ENCODE data around the gene KRT23. TPM values are rescaled to one million over a fixed set of nuclear protein-coding genes. Genes with fewer than 3 reads are reported as not detected.

Gene KRT23
- total and polyA plus RNA-seq, 2 experiments from 2014 or later: not detected

DNA sequence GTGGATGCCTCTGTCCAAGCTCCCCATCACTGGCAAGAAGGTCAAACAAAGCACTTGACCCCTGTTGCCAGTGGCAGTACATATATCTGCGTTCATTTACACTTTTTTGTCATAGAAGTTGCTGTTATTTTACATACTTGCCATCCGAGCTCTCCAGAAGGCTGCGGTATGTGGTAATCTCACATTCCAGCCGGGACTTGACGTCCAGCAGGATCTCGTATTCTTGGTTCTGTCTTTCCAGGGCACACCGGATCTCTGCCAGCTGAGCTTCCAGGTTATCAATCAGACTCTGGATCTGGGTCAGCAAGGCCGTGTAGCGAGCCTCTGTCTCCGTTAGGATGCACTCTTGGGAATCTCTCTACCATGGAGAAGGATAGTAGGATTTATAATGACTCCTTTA, 22.7 kb upstream of the KRT23 start:
- no peak for ATAC-seq

More for the DNA sequence above, 22.7 kb upstream of the KRT23 start:
- Mint-ChIP-seq H3K27me3 (ENCODE audit: insufficient read depth, low read depth, poor library complexity) (no peaks in the 10 kb centered on the region), H3K36me3 (ENCODE audit: low read depth) (no peaks in the 10 kb centered on the region), H3K4me1 (peaks cover 31% of the 10 kb centered on the region), H3K4me3 (no peak overlapping the region), H3K9me3 (no peaks in the 10 kb centered on the region; the same call in 2 of the 3 replicates), H3K27ac (no peak overlapping the region)
- Histone ChIP-seq H3K4me1 (ENCODE audit: insufficient read depth) (peaks cover 23% of the 10 kb centered on the region), H3F3A (replicated peaks; ENCODE audit: low read depth) (no peaks in the 10 kb centered on the region), H3K4me3 (no peak overlapping the region), H3K27me3 (ENCODE audit: insufficient read depth) (no peaks in the 10 kb centered on the region), H3K79me2 (replicated peaks; ENCODE audit: insufficient read depth) (no peaks in the 10 kb centered on the region), H3K4me2 (0 out of 2 replicates have a peak overlapping the region, but pooled peaks have one; percentile 35), H3K9me2 (ENCODE audit: insufficient read depth) (0 out of 2 replicates have a peak, but pooled peaks cover 3% of the 10 kb centered on the region), H3K36me3 (ENCODE audit: insufficient read depth) (no peaks in the 10 kb centered on the region), H2AFZ (peak overlapping the region; percentile 78; the same call in 1 of the 2 replicates), H4K20me1 (replicated peaks; ENCODE audit: insufficient read depth) (no peaks in the 10 kb centered on the region), H3K27ac (ENCODE audit: low read depth) (no peak overlapping the region)
- DNase-seq (ENCODE audit: low spot score): peak; percentile 17
- TF ChIP-seq ZNF331 (CRISPR knock-in tag; IDR thresholded peaks at IDR 0.05; ENCODE audit: low read depth) (no peak), CREB1 (CRISPR knock-in tag; IDR thresholded peaks at IDR 0.05; ENCODE audit: low read depth) (no peak), EZH2phosphoT487 (IDR thresholded peaks at IDR 0.05; ENCODE audit: unreplicated experiment) (no peak), POLR2AphosphoS5 (IDR thresholded peaks at IDR 0.05; ENCODE audit: low read depth) (no peak), JUNB (IDR thresholded peaks at IDR 0.05; ENCODE audit: unreplicated experiment) (no peak), ZNF114 (CRISPR knock-in tag; IDR thresholded peaks at IDR 0.05) (no peak), EZH2 (IDR thresholded peaks at IDR 0.05; ENCODE audit: low read depth, unreplicated experiment) (no peak), NANOG (IDR thresholded peaks at IDR 0.05; ENCODE audit: borderline replicate concordance) (no peak), STAT1 (IDR thresholded peaks at IDR 0.05; ENCODE audit: unreplicated experiment) (no peak)
- TF ChIP-seq, protein P1, sequence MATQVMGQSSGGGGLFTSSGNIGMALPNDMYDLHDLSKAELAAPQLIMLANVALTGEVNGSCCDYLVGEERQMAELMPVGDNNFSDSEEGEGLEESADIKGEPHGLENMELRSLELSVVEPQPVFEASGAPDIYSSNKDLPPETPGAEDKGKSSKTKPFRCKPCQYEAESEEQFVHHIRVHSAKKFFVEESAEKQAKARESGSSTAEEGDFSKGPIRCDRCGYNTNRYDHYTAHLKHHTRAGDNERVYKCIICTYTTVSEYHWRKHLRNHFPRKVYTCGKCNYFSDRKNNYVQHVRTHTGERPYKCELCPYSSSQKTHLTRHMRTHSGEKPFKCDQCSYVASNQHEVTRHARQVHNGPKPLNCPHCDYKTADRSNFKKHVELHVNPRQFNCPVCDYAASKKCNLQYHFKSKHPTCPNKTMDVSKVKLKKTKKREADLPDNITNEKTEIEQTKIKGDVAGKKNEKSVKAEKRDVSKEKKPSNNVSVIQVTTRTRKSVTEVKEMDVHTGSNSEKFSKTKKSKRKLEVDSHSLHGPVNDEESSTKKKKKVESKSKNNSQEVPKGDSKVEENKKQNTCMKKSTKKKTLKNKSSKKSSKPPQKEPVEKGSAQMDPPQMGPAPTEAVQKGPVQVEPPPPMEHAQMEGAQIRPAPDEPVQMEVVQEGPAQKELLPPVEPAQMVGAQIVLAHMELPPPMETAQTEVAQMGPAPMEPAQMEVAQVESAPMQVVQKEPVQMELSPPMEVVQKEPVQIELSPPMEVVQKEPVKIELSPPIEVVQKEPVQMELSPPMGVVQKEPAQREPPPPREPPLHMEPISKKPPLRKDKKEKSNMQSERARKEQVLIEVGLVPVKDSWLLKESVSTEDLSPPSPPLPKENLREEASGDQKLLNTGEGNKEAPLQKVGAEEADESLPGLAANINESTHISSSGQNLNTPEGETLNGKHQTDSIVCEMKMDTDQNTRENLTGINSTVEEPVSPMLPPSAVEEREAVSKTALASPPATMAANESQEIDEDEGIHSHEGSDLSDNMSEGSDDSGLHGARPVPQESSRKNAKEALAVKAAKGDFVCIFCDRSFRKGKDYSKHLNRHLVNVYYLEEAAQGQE (IDR thresholded peaks at IDR 0.05; ENCODE audit: unreplicated experiment): no peak
- TF ChIP-seq, protein P2, sequence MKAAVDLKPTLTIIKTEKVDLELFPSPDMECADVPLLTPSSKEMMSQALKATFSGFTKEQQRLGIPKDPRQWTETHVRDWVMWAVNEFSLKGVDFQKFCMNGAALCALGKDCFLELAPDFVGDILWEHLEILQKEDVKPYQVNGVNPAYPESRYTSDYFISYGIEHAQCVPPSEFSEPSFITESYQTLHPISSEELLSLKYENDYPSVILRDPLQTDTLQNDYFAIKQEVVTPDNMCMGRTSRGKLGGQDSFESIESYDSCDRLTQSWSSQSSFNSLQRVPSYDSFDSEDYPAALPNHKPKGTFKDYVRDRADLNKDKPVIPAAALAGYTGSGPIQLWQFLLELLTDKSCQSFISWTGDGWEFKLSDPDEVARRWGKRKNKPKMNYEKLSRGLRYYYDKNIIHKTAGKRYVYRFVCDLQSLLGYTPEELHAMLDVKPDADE (IDR thresholded peaks at IDR 0.05): no peak
- TF ChIP-seq, protein P3, sequence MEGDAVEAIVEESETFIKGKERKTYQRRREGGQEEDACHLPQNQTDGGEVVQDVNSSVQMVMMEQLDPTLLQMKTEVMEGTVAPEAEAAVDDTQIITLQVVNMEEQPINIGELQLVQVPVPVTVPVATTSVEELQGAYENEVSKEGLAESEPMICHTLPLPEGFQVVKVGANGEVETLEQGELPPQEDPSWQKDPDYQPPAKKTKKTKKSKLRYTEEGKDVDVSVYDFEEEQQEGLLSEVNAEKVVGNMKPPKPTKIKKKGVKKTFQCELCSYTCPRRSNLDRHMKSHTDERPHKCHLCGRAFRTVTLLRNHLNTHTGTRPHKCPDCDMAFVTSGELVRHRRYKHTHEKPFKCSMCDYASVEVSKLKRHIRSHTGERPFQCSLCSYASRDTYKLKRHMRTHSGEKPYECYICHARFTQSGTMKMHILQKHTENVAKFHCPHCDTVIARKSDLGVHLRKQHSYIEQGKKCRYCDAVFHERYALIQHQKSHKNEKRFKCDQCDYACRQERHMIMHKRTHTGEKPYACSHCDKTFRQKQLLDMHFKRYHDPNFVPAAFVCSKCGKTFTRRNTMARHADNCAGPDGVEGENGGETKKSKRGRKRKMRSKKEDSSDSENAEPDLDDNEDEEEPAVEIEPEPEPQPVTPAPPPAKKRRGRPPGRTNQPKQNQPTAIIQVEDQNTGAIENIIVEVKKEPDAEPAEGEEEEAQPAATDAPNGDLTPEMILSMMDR (conservative IDR thresholded peaks at IDR 0.05; ENCODE audit: low read depth in 2 of 2): no peak
- TF ChIP-seq, protein P4, sequence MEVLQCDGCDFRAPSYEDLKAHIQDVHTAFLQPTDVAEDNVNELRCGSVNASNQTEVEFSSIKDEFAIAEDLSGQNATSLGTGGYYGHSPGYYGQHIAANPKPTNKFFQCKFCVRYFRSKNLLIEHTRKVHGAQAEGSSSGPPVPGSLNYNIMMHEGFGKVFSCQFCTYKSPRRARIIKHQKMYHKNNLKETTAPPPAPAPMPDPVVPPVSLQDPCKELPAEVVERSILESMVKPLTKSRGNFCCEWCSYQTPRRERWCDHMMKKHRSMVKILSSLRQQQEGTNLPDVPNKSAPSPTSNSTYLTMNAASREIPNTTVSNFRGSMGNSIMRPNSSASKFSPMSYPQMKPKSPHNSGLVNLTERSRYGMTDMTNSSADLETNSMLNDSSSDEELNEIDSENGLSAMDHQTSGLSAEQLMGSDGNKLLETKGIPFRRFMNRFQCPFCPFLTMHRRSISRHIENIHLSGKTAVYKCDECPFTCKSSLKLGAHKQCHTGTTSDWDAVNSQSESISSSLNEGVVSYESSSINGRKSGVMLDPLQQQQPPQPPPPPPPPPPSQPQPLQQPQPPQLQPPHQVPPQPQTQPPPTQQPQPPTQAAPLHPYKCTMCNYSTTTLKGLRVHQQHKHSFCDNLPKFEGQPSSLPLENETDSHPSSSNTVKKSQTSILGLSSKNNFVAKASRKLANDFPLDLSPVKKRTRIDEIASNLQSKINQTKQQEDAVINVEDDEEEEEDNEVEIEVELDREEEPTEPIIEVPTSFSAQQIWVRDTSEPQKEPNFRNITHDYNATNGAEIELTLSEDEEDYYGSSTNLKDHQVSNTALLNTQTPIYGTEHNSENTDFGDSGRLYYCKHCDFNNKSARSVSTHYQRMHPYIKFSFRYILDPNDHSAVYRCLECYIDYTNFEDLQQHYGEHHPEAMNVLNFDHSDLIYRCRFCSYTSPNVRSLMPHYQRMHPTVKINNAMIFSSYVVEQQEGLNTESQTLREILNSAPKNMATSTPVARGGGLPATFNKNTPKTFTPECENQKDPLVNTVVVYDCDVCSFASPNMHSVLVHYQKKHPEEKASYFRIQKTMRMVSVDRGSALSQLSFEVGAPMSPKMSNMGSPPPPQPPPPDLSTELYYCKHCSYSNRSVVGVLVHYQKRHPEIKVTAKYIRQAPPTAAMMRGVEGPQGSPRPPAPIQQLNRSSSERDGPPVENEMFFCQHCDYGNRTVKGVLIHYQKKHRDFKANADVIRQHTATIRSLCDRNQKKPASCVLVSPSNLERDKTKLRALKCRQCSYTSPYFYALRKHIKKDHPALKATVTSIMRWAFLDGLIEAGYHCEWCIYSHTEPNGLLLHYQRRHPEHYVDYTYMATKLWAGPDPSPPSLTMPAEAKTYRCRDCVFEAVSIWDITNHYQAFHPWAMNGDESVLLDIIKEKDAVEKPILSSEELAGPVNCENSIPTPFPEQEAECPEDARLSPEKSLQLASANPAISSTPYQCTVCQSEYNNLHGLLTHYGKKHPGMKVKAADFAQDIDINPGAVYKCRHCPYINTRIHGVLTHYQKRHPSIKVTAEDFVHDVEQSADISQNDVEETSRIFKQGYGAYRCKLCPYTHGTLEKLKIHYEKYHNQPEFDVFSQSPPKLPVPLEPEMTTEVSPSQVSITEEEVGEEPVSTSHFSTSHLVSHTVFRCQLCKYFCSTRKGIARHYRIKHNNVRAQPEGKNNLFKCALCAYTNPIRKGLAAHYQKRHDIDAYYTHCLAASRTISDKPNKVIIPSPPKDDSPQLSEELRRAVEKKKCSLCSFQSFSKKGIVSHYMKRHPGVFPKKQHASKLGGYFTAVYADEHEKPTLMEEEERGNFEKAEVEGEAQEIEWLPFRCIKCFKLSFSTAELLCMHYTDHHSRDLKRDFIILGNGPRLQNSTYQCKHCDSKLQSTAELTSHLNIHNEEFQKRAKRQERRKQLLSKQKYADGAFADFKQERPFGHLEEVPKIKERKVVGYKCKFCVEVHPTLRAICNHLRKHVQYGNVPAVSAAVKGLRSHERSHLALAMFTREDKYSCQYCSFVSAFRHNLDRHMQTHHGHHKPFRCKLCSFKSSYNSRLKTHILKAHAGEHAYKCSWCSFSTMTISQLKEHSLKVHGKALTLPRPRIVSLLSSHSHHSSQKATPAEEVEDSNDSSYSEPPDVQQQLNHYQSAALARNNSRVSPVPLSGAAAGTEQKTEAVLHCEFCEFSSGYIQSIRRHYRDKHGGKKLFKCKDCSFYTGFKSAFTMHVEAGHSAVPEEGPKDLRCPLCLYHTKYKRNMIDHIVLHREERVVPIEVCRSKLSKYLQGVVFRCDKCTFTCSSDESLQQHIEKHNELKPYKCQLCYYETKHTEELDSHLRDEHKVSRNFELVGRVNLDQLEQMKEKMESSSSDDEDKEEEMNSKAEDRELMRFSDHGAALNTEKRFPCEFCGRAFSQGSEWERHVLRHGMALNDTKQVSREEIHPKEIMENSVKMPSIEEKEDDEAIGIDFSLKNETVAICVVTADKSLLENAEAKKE (CRISPR knock-in tag; IDR thresholded peaks at IDR 0.05): no peak

All from GM23338 (cell line).